H1 (cell line): Measurements from ENCODE around the gene PMFBP1. TPM values are rescaled to one million over a fixed set of nuclear protein-coding genes. Genes with fewer than 3 reads are reported as not detected.

Experiments used
- BCL11A ChIP-seq, 2 experiments: IDR thresholded peaks; one replicate each; pipeline ENCODE4 v1.6.1; 2011; ENCODE audit warnings: low read depth in 2 of 2, low read length in 2 of 2, mild to moderate bottlenecking in 2 of 2
- CEBPB ChIP-seq: IDR thresholded peaks from 2 replicates; pipeline ENCODE4 v1.6.1; 2012; ENCODE audit warnings: low read depth, low read length
- CTCF ChIP-seq, 3 experiments: IDR thresholded peaks; 1 replicate in 2 of 3; 2 replicates in 1 of 3; pipeline versions ENCODE4 v1.5.1 to v1.6.1; 2011; ENCODE audit warnings: low read length in 3 of 3, mild to moderate bottlenecking in 3 of 3, inconsistent platforms in 2 of 3, low read depth in 1 of 3, moderate library complexity in 1 of 3; ENCODE audit not compliant: insufficient read depth in 1 of 3; ENCODE audit errors: control extremely low read depth in 1 of 3
- GTF2F1 ChIP-seq: IDR thresholded peaks from 2 replicates; pipeline ENCODE4 v1.6.1; 2012; ENCODE audit warnings: low read depth, low read length, improper control_type of control experiment, borderline replicate concordance
- JUN ChIP-seq: IDR thresholded peaks from 2 replicates; pipeline ENCODE4 v1.6.1; 2011; ENCODE audit warnings: low read depth, mild to moderate bottlenecking, improper control_type of control experiment, low read length
- NRF1 ChIP-seq: IDR thresholded peaks from 2 replicates; pipeline ENCODE4 v1.6.1; 2011; ENCODE audit warnings: mild to moderate bottlenecking, low read depth, low read length, improper control_type of control experiment
- SP1 ChIP-seq: IDR thresholded peaks from 2 replicates; pipeline ENCODE4 v1.6.1; 2011; ENCODE audit warnings: low read depth, low read length
- polyA plus RNA-seq, 7 experiments: library from polyadenylated mRNA; depleted of rRNA in 3 of 7; stranded (reverse) in 5 of 7; unstranded in 2 of 7; fragments of >200 nt in 5 of 7; fragments of 200-250 nt in 2 of 7; gene quantifications; 1 replicate in 5 of 7; 2 replicates in 1 of 7; 4 replicates in 1 of 7; pipeline versions ENCODE4 v1.2.1 to v1.2.3, GENCODE V29; 2011 to 2013; ENCODE audit warnings: missing spikeins in 2 of 7, mixed read lengths in 2 of 7
- total RNA-seq: library from RNA; stranded (reverse); fragmentation: NEBNext Ultra II Directional; extraction: Animal tissue kit (Norgen Biotek cat#: 25700); gene quantifications from 2 replicates; pipeline ENCODE4 v1.2.1, GENCODE V29; 2021
- TF ChIP-seq, protein P1 (sequence below): fragments of 300-600 bp; sonication (generic); IDR thresholded peaks from 2 replicates; pipeline ENCODE4 v1.7.1; 2012; ENCODE audit warnings: low read length, moderate library complexity, mild to moderate bottlenecking, inconsistent platforms; ENCODE audit not compliant: insufficient replicate concordance
- TF ChIP-seq, protein P2 (sequence below): IDR thresholded peaks from 2 replicates; pipeline ENCODE4 v1.6.1; 2011; ENCODE audit warnings: low read depth, mild to moderate bottlenecking, low read length; ENCODE audit not compliant: insufficient read depth

PMFBP1 gene
- total and polyA plus RNA-seq, 2 of the 8 experiments (the other 6 are each of a cell fraction or from before 2014, with no cell fraction given), result 0.32 to 1.6 TPM

GRCh38 chr16:72203401-72203800 lies 31.4 kb upstream of the PMFBP1 start (continued):
- TF ChIP-seq, protein P1, sequence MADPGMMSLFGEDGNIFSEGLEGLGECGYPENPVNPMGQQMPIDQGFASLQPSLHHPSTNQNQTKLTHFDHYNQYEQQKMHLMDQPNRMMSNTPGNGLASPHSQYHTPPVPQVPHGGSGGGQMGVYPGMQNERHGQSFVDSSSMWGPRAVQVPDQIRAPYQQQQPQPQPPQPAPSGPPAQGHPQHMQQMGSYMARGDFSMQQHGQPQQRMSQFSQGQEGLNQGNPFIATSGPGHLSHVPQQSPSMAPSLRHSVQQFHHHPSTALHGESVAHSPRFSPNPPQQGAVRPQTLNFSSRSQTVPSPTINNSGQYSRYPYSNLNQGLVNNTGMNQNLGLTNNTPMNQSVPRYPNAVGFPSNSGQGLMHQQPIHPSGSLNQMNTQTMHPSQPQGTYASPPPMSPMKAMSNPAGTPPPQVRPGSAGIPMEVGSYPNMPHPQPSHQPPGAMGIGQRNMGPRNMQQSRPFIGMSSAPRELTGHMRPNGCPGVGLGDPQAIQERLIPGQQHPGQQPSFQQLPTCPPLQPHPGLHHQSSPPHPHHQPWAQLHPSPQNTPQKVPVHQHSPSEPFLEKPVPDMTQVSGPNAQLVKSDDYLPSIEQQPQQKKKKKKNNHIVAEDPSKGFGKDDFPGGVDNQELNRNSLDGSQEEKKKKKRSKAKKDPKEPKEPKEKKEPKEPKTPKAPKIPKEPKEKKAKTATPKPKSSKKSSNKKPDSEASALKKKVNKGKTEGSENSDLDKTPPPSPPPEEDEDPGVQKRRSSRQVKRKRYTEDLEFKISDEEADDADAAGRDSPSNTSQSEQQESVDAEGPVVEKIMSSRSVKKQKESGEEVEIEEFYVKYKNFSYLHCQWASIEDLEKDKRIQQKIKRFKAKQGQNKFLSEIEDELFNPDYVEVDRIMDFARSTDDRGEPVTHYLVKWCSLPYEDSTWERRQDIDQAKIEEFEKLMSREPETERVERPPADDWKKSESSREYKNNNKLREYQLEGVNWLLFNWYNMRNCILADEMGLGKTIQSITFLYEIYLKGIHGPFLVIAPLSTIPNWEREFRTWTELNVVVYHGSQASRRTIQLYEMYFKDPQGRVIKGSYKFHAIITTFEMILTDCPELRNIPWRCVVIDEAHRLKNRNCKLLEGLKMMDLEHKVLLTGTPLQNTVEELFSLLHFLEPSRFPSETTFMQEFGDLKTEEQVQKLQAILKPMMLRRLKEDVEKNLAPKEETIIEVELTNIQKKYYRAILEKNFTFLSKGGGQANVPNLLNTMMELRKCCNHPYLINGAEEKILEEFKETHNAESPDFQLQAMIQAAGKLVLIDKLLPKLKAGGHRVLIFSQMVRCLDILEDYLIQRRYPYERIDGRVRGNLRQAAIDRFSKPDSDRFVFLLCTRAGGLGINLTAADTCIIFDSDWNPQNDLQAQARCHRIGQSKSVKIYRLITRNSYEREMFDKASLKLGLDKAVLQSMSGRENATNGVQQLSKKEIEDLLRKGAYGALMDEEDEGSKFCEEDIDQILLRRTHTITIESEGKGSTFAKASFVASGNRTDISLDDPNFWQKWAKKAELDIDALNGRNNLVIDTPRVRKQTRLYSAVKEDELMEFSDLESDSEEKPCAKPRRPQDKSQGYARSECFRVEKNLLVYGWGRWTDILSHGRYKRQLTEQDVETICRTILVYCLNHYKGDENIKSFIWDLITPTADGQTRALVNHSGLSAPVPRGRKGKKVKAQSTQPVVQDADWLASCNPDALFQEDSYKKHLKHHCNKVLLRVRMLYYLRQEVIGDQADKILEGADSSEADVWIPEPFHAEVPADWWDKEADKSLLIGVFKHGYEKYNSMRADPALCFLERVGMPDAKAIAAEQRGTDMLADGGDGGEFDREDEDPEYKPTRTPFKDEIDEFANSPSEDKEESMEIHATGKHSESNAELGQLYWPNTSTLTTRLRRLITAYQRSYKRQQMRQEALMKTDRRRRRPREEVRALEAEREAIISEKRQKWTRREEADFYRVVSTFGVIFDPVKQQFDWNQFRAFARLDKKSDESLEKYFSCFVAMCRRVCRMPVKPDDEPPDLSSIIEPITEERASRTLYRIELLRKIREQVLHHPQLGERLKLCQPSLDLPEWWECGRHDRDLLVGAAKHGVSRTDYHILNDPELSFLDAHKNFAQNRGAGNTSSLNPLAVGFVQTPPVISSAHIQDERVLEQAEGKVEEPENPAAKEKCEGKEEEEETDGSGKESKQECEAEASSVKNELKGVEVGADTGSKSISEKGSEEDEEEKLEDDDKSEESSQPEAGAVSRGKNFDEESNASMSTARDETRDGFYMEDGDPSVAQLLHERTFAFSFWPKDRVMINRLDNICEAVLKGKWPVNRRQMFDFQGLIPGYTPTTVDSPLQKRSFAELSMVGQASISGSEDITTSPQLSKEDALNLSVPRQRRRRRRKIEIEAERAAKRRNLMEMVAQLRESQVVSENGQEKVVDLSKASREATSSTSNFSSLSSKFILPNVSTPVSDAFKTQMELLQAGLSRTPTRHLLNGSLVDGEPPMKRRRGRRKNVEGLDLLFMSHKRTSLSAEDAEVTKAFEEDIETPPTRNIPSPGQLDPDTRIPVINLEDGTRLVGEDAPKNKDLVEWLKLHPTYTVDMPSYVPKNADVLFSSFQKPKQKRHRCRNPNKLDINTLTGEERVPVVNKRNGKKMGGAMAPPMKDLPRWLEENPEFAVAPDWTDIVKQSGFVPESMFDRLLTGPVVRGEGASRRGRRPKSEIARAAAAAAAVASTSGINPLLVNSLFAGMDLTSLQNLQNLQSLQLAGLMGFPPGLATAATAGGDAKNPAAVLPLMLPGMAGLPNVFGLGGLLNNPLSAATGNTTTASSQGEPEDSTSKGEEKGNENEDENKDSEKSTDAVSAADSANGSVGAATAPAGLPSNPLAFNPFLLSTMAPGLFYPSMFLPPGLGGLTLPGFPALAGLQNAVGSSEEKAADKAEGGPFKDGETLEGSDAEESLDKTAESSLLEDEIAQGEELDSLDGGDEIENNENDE, result no peak
- TF ChIP-seq SP1 (no peak), NRF1 (no peak), GTF2F1 (no peak), JUN (no peak), CEBPB (no peak), CTCF (IDR thresholded peaks at IDR 0.05; ENCODE audit: control extremely low read depth in 1 of 3, insufficient read depth in 1 of 3, low read depth in 1 of 3, low read length in 3 of 3) (no peak), BCL11A (IDR thresholded peaks at IDR 0.05; ENCODE audit: low read depth in 2 of 2, low read length in 2 of 2) (no peak)
- TF ChIP-seq, protein P2, sequence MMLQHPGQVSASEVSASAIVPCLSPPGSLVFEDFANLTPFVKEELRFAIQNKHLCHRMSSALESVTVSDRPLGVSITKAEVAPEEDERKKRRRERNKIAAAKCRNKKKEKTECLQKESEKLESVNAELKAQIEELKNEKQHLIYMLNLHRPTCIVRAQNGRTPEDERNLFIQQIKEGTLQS, result no peak
